Measurements from ENCODE around the gene SNAI3. TPM values are rescaled to one million over a fixed set of nuclear protein-coding genes. Genes with fewer than 3 reads are reported as not detected.

The SNAI3 gene
- total RNA-seq, 2 donors from 2014 or later = 0.27 TPM; not detected in 1

- Histone ChIP-seq H3K36me3 (peaks cover 11% of the 10 kb centered on the region), H3K4me1 (ENCODE audit: control insufficient read depth in 1 of 2, low read depth in 2 of 2) (peaks cover 0 to 10% of the 10 kb centered on the region in 2 donors), H3K4me3 (no peak overlapping the region), H3K27ac (no peak overlapping the region), H3K9me3 (no peaks in the 10 kb centered on the region), H3K27me3 (replicated peaks; ENCODE audit: insufficient read depth) (peaks cover 7% of the 10 kb centered on the region)
- ATAC-seq (ENCODE audit: insufficient number of reproducible peaks, low FRiP score, low read depth) (no peak), DNase-seq (ENCODE audit: low spot score) (no peak)
- TF ChIP-seq, protein P1, sequence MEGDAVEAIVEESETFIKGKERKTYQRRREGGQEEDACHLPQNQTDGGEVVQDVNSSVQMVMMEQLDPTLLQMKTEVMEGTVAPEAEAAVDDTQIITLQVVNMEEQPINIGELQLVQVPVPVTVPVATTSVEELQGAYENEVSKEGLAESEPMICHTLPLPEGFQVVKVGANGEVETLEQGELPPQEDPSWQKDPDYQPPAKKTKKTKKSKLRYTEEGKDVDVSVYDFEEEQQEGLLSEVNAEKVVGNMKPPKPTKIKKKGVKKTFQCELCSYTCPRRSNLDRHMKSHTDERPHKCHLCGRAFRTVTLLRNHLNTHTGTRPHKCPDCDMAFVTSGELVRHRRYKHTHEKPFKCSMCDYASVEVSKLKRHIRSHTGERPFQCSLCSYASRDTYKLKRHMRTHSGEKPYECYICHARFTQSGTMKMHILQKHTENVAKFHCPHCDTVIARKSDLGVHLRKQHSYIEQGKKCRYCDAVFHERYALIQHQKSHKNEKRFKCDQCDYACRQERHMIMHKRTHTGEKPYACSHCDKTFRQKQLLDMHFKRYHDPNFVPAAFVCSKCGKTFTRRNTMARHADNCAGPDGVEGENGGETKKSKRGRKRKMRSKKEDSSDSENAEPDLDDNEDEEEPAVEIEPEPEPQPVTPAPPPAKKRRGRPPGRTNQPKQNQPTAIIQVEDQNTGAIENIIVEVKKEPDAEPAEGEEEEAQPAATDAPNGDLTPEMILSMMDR (IDR thresholded peaks at IDR 0.05) = no peak
Observed at GRCh38 chr16:88636488-88637265, 49.6 kb downstream of the SNAI3 start.

GRCh38 chr16:88635671-88636319 is 50.5 kb downstream of the SNAI3 start:
- Histone ChIP-seq H3K4me1 (ENCODE audit: control insufficient read depth in 1 of 2, low read depth in 2 of 2) (peaks cover 0 to 10% of the 10 kb centered on the region in 2 donors), H3K4me3 (no peak overlapping the region), H3K9me3 (no peaks in the 10 kb centered on the region), H3K27me3 (replicated peaks; ENCODE audit: insufficient read depth) (peaks cover 7% of the 10 kb centered on the region), H3K27ac (no peak overlapping the region), H3K36me3 (peaks cover 20% of the 10 kb centered on the region)
- TF ChIP-seq, protein P1 (IDR thresholded peaks at IDR 0.05) = no peak
- DNase-seq (ENCODE audit: low spot score) (no peak), ATAC-seq (ENCODE audit: insufficient number of reproducible peaks, low FRiP score, low read depth) (no peak)

DNA sequence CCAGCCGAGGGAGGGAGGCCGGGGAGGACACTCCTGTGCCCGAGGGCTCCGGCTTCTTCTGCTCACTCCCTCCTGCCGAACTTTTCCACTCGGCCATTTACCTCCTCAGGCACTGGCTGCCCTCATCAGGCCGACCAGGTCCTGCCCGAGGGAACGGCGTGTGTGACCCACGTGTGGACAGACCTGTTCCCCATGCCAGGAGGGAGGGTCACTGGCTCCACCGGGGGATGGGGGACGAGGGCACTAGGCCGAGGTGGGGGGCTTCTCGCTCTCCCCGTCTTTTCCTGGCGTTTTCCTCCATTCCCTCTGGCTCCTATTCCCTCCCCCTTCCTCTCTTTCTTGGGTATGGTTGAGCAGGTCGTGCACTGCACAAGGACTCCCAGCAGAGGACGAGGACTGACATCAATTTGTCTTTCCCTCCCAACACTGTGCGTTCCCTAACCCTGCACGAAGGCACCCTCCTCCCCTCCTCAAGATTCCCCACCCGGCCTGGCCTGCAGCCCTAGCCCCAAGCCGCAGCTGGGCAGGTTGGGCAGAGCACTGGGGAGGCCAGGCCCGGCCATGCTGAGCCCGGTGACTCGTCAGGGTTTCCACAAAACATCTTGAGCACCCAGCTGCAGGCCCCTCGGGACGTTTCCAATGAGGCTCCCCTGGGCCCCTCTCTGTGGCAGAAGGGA is 51.2 kb downstream of the SNAI3 start:
- DNase-seq (ENCODE audit: low spot score) (no peak), ATAC-seq (ENCODE audit: insufficient number of reproducible peaks, low FRiP score, low read depth) (no peak)
- Histone ChIP-seq H3K4me3 (peak overlapping the region; percentile 68), H3K36me3 (peaks cover 25% of the 10 kb centered on the region), H3K4me1 (ENCODE audit: control insufficient read depth in 1 of 2, low read depth in 2 of 2) (peaks cover 0 to 10% of the 10 kb centered on the region in 2 donors), H3K27ac (no peak overlapping the region), H3K9me3 (no peaks in the 10 kb centered on the region), H3K27me3 (replicated peaks; ENCODE audit: insufficient read depth) (peaks cover 7% of the 10 kb centered on the region)
- TF ChIP-seq, protein P1 (IDR thresholded peaks at IDR 0.05) = no peak

DNA sequence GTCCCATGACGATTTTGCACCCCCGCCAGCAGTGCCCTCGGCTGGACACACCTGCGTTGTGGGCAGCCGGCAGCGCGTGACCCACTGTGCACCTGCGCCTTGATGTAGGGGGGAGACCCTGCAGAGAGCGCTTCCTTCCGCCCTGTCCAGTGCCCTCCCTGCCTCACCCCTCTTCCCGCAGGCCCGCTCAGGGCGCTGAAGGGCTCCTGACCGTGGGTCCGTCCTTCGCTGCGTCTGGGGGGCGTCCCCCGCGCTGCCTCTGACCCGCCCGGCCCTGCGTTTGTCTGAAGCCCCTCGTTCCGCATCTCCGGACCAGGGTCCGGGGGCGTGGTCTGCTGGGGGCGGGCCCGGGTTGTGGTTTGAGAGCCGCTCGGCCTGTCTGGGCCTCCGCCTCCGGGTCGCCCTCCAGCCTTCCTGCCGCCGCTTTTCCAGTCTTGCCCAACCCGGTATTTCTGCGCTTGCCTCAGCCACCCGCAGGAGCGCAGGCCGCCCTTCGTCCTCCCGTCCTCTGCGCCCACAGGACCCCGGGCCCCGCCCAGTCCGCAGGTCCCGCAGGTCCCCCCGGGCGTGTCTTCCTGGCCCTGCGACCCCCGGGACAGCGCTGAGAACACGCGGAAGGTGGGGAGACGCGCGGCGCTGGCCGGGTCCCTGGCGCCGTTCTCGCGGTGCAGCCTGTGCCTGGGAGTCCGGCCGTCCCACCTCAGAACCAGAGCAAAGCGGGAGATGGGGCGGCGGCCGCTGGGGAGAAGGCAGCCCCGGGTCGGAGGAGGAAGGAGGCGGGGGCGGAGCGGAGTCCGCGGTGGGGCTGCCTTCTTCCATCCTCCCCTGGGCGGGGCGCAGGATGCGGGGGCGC is 51.9 kb downstream of the SNAI3 start:
- Histone ChIP-seq H3K27me3 (replicated peaks; ENCODE audit: insufficient read depth) (peaks cover 7% of the 10 kb centered on the region), H3K4me3 (peak overlapping the region; percentile 68), H3K9me3 (no peaks in the 10 kb centered on the region), H3K27ac (no peak overlapping the region), H3K36me3 (peaks cover 30% of the 10 kb centered on the region), H3K4me1 (ENCODE audit: control insufficient read depth in 1 of 2, low read depth in 2 of 2) (peaks cover 0 to 10% of the 10 kb centered on the region in 2 donors)
- DNase-seq (ENCODE audit: low spot score) (no peak), ATAC-seq (ENCODE audit: insufficient number of reproducible peaks, low FRiP score, low read depth) (no peak)
- TF ChIP-seq, protein P1 (IDR thresholded peaks at IDR 0.05) = no peak
